LNCaP clone FGC (cell line): ENCODE results near the gene FAM111A.
"Not testable (repeated sequence)": the region's sequence is repeated elsewhere in the genome, so short reads cannot be mapped to it uniquely, and the experiment has no call there.

Experiments used
- DNase-seq: peaks from one replicate; pipeline ENCODE4 v3.0.0-alpha.2; 2011; ENCODE audit warnings: low read depth
- H3K4me3 ChIP-seq: 2 replicates; pipeline ENCODE4 v1.5.1; 2011; ENCODE audit warnings: mild to moderate bottlenecking, low read depth, low read length, control low read depth
- TF ChIP-seq, protein P1 (sequence below): IDR thresholded peaks from 2 replicates; pipeline ENCODE4 v1.5.1; 2012; ENCODE audit warnings: mild to moderate bottlenecking; ENCODE audit not compliant: control insufficient read depth, insufficient read depth; ENCODE audit errors: extremely low read depth

The FAM111A gene, protein sequence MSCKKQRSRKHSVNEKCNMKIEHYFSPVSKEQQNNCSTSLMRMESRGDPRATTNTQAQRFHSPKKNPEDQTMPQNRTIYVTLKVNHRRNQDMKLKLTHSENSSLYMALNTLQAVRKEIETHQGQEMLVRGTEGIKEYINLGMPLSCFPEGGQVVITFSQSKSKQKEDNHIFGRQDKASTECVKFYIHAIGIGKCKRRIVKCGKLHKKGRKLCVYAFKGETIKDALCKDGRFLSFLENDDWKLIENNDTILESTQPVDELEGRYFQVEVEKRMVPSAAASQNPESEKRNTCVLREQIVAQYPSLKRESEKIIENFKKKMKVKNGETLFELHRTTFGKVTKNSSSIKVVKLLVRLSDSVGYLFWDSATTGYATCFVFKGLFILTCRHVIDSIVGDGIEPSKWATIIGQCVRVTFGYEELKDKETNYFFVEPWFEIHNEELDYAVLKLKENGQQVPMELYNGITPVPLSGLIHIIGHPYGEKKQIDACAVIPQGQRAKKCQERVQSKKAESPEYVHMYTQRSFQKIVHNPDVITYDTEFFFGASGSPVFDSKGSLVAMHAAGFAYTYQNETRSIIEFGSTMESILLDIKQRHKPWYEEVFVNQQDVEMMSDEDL

DNA sequence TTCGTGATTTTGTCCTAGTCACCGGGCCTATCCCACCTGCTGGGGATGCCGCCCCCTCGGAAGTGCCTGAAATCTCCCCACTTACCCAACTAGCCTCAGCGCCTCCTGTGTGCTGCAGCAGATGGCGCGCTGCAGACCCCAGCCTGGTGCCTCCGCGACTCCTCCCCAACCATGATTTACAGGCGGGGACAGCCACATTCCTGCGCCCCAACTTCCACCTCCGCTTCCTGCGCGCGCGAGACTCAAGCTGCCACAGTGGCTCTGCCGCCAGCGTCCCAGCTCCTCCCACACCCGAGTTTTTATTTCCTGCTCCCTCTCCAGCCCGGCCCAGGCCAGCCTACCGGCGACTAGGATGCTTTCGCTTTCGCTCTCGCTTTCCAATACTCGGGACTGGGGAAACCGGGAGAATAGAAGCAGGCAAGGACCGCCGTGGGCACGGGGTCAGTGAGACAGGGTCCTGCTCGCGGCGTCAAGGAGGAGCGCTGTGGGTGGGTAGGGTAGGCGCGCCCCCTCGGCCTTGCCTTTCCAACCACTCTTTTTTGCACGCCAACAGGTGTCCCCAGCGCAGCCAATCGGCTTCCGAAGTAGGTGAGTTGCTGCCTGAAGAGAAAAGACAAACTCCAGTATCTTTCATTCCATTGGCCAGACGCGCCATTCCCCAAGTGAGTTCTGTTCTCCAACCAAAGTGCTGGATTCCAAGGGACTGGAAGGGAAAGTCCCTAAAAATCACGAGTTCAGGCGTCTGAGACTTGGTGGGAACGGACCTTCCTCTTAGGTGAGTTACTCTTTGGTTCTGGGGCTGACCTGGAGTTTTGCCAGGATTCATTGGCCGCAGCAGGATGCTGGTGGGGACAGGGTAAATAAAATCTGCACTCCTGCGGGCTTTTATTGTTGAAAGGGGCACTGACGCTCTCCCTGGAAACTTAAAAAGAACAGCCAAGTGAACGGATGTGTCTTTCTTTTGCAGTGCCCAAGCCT is at the start of gene FAM111A:
FAM111A (plus strand) TSS at position 327 of the 978 bp plus-strand sequence. CDS start 6,017 bp downstream, outside the sequence.
- DNase-seq, result peak; percentile 97
- H3K4me3 ChIP-seq, result peak within 1 kb of the TSS; percentile 86
- TF ChIP-seq, protein P1, sequence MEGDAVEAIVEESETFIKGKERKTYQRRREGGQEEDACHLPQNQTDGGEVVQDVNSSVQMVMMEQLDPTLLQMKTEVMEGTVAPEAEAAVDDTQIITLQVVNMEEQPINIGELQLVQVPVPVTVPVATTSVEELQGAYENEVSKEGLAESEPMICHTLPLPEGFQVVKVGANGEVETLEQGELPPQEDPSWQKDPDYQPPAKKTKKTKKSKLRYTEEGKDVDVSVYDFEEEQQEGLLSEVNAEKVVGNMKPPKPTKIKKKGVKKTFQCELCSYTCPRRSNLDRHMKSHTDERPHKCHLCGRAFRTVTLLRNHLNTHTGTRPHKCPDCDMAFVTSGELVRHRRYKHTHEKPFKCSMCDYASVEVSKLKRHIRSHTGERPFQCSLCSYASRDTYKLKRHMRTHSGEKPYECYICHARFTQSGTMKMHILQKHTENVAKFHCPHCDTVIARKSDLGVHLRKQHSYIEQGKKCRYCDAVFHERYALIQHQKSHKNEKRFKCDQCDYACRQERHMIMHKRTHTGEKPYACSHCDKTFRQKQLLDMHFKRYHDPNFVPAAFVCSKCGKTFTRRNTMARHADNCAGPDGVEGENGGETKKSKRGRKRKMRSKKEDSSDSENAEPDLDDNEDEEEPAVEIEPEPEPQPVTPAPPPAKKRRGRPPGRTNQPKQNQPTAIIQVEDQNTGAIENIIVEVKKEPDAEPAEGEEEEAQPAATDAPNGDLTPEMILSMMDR, result peak; percentile 64

DNA sequence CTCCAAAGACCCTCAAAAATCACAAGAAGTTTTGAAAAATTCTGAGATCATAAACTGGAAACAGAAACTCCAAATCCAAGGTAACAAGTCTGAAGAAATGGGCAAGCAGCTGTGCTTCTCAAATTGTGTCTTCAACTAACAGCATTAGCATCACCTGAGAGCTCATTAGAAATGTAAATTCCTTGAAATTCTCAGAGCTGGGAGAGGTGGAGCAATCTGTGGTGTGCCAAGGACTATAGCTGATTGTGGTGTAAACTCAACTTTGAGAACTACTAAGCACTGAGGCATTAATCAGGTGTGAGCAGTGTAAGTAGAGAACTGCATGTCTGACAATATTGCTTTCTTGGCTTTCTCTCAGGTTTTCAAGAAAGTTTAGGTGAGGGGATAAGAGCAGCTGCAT is 49.1 kb upstream of the FAM111A start:
- not testable (repeated sequence) for DNase-seq, H3K4me3 ChIP-seq

DNA sequence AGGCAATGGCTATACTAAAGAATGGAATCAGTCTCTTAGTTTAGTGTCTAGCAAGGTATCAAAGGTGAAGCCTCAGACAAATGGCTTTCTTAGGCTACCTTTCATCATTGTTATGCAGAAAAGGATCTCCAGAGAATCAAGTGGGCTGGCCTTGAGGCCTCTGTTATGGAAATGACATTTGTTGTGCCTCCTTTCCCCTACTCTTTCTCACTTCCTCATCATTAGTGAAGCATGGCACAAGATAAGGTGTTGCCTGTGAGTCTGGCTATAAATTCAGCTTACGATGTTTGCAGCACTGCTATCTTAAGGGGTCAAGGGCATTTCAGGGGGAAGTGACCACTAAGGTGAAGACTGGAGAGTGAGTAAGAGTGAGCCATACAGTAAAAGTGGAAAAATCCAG is 47.4 kb upstream of the FAM111A start:
- not testable (repeated sequence) for H3K4me3 ChIP-seq, DNase-seq

DNA sequence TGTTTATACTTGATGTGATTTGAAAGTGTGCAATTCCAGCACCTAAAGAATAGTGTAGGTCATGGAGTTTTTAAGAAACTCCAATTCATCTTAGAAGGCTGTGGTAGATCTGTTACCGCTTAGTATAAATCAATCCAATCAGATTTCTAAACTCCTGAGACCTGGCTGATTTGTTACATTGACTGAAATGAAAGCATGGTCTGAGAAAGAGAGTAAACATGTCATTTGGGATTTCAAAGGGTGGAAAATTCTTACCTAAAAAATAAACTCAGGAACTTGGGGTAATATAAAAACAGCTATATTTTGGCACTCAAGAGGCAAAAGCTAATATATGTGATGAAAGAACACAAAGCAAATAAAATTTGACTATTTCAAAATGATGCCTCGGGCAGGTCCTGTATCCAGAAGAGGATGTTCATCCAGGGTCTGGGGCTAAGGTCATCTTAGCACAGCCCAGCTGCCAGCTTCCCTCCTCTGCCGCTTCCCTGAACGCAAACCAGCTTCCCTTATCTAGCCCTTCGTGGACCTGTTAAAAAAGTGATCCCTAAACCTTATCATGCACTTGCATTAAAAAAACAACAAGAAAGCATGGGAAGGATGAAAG is 46.6 kb upstream of the FAM111A start:
- H3K4me3 ChIP-seq, DNase-seq: not testable (repeated sequence)

DNA sequence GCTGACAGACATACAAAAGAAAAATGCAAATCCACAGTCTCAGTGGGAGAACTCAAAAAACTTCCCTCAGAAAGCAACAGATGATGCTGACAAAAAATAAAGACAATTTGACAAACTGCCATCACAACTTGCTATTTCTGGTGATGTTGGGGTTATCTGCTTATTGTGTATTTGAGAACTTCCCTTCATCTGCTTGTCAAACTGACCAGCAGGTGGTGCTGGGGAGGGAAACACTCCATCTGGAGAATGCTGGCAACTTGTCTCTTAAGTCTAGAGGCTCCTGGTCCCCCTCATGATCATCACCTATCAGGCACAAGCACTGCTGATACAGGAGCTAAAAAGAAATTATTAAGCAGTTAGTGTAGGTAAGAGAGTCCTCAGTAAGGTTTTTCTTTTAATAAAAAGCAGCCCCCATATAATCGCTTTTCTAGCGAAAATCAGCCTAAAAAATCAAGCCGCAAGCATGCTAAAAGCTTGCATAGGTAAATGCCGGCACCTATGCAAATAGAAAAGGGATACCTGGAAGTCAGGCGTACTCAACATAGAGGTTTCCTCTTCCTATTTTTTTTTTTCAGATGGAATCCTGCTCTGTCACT is 45.4 kb upstream of the FAM111A start:
- DNase-seq, result no peak
- no peak overlapping the region; the same call in 1 of the 2 replicates for H3K4me3 ChIP-seq
- TF ChIP-seq, protein P1, result peak; percentile 64

DNA sequence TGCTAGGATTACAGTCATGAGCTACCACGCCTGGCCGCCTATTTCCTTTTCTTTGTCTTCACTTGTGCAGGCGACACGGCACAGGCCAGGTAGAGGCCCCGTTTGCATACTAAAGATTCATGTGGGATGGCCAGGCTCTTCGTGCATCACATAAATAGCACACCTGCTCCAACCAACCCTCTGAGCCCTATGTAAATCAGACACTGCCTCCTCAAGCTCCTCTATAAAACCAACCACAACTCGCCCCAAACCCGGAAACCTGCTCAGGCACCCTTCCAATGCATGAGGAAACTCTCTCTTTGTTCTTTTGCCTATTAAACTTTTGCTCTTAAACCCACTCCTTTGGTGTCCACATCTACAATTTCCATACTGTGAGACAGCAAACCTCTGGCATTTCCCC is 44.7 kb upstream of the FAM111A start:
- DNase-seq, result peak; percentile 89
- 0 out of 2 replicates have a peak overlapping the region, but pooled peaks have one; percentile 4 for H3K4me3 ChIP-seq

DNA sequence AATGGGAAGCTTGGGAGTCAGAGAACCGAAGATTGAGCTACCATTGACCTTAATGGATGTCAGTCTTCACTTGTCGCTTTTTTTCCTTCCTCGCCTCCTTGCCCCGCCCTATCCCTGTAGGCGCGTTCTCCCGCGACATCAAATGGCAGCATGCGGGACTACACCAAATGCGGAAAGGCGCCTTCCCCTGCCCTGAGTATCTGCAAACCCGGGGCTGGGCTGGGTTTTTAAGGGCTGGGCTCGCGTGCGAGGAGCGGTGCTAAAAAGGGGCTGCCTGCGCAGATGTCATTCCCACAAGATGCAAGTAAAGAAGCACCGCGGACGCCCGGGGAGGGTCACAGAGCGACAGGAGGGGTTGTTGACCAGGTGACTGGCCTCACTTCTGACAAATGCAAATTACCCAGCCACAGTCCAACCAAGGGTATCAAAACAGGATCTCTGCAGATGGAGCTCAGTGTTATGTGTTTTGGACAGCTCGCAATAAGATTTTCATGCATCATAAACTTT is 40.3 kb upstream of the FAM111A start:
- peak overlapping the region; percentile 45 for H3K4me3 ChIP-seq
- DNase-seq, result peak; percentile 22
- TF ChIP-seq, protein P1, result peak; percentile 50
